Gastroesophageal sphincter (tissue), 2 donors: ENCODE results near the gene SP7.

Experiments used
- EP300 ChIP-seq: sonication (generic); formaldehyde crosslinking; IDR thresholded peaks from one replicate; pipeline ENCODE4 v1.6.1; 2017; ENCODE audit warnings: antibody characterized with exemption, mild to moderate bottlenecking
- POLR2A ChIP-seq, 2 donors: fragments of 450-650 bp; IDR thresholded peaks; one replicate each; pipeline ENCODE4 v1.6.1; 2017; ENCODE audit warnings: antibody characterized with exemption in 2 of 2, mild to moderate bottlenecking in 2 of 2, moderate library complexity in 1 of 2
- POLR2AphosphoS5 ChIP-seq: sonication (generic); formaldehyde crosslinking; IDR thresholded peaks from one replicate; pipeline ENCODE4 v1.6.1; 2017; ENCODE audit warnings: antibody characterized with exemption

DNA sequence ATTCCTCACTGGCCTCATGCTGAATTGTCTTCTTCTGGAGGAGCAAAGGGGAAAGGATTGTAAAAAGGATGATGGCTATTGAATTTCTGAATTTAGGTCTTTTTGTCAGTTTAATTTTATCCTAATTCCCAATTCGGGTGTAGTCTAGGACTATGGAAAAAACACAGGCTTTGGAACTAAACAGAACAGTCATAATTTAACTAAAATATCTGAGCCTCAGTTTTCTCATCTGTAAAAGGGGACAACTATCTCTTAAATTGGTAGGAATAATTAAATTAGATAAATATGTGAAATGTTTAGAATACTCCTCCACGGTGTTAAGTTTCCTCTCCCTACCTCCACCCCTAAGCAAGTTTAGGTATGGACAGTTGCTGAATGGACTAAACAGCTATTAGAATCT is 40.6 kb upstream of the SP7 start:
- TF ChIP-seq POLR2A (IDR thresholded peaks at IDR 0.05) (no peak), EP300 (no peak), POLR2AphosphoS5 (no peak)
